IMR-90 (cell line): ENCODE results near the gene ALK. TPM values are rescaled to one million over a fixed set of nuclear protein-coding genes. Genes with fewer than 3 reads are reported as not detected.

Experiments used
- ATAC-seq: fragments of 200-7000 bp; cut with Tn5 transposase; 2 replicates; pipeline ENCODE4 v1.9.1; 2020; ENCODE audit warnings: low read depth, mild to moderate bottlenecking, moderate library complexity
- BruUV-seq: library from RNA; stranded (reverse); fragments of 400-500 nt; replicated peaks from 2 replicates; lab custom pipeline; 2021; lab: Mats Ljungman, UMichigan
- CTCF ChIA-PET: fragments of 300-600 bp; formaldehyde crosslinking; extraction: SDS; loops from one replicate; lab custom pipeline; 2021; ENCODE audit warnings: antibody characterized with exemption; lab: Yijun Ruan, JAX
- POLR2A ChIA-PET: fragments of 300-600 bp; sonication (Branson Sonifier 250); formaldehyde crosslinking; loops from one replicate; lab custom pipeline; 2022; ENCODE audit warnings: antibody characterized with exemption; ENCODE audit not compliant: unreplicated experiment; lab: Charles Lee
- DNase-seq: peaks from one replicate; pipeline ENCODE4 v3.0.0; 2013
- H2AFZ ChIP-seq: replicated peaks from 2 replicates; pipeline ENCODE3; 2013; ENCODE audit warnings: low read length, mild to moderate bottlenecking; ENCODE audit not compliant: poor library complexity
- H2AK5ac ChIP-seq: 2 replicates; pipeline ENCODE4 v1.6.1; 2013; ENCODE audit warnings: low read depth, low read length, inconsistent platforms
- H2AK9ac ChIP-seq: replicated peaks from 2 replicates; pipeline ENCODE3; 2013; ENCODE audit warnings: mild to moderate bottlenecking, low read depth, low read length, moderate library complexity; ENCODE audit not compliant: poor library complexity
- H2BK120ac ChIP-seq: 2 replicates; pipeline ENCODE4 v1.6.1; 2013; ENCODE audit warnings: low read depth, low read length, inconsistent platforms
- H2BK15ac ChIP-seq: 3 replicates; pipeline ENCODE4 v1.6.1; 2013; ENCODE audit warnings: low read depth, low read length, inconsistent platforms
- H2BK20ac ChIP-seq: 2 replicates; pipeline ENCODE4 v1.6.1; 2013; ENCODE audit warnings: low read depth, mild to moderate bottlenecking, inconsistent platforms, low read length, moderate library complexity
- H2BK5ac ChIP-seq: 2 replicates; pipeline ENCODE4 v1.6.1; 2013; ENCODE audit warnings: mild to moderate bottlenecking, low read depth, low read length, inconsistent platforms; ENCODE audit not compliant: poor library complexity, severe bottlenecking
- H3K14ac ChIP-seq: replicated peaks from 2 replicates; pipeline ENCODE4 v1.6.1; 2013; ENCODE audit warnings: low read depth, low read length, inconsistent platforms
- H3K18ac ChIP-seq: 2 replicates; pipeline ENCODE4 v1.6.1; 2013; ENCODE audit warnings: low read depth, low read length, control low read depth
- H3K23ac ChIP-seq: 2 replicates; pipeline ENCODE4 v1.6.1; 2013; ENCODE audit warnings: low read depth, low read length, inconsistent platforms
- H3K27ac ChIP-seq: 2 replicates; pipeline ENCODE4 v1.5.1; 2013; ENCODE audit warnings: mild to moderate bottlenecking, control low read depth, low read length; ENCODE audit not compliant: insufficient read depth
- H3K27me3 ChIP-seq: 2 replicates; pipeline ENCODE4 v1.6.1; 2013; ENCODE audit warnings: low read length; ENCODE audit not compliant: control insufficient read depth, insufficient read depth
- H3K36me3 ChIP-seq: 2 replicates; pipeline ENCODE4 v1.6.1; 2013; ENCODE audit warnings: low read length, mixed read lengths; ENCODE audit not compliant: control insufficient read depth, insufficient read depth
- H3K4ac ChIP-seq: 2 replicates; pipeline ENCODE4 v1.6.1; 2013; ENCODE audit warnings: low read depth, low read length, inconsistent platforms
- H3K4me1 ChIP-seq: 2 replicates; pipeline ENCODE4 v1.6.1; 2013; ENCODE audit warnings: low read length, mixed read lengths; ENCODE audit not compliant: control insufficient read depth, insufficient read depth
- H3K4me2 ChIP-seq: 2 replicates; pipeline ENCODE4 v1.6.1; 2013; ENCODE audit warnings: low read depth, mild to moderate bottlenecking, control low read depth, low read length, moderate library complexity
- H3K4me3 ChIP-seq: 2 replicates; pipeline ENCODE4 v1.5.1; 2013; ENCODE audit warnings: low read depth, mild to moderate bottlenecking, control low read depth, low read length, moderate library complexity; ENCODE audit not compliant: insufficient read depth
- H3K56ac ChIP-seq: 2 replicates; pipeline ENCODE4 v1.6.1; 2013; ENCODE audit warnings: low read length, inconsistent platforms; ENCODE audit not compliant: insufficient read depth; ENCODE audit errors: extremely low read depth
- H3K79me1 ChIP-seq, 2 experiments: 2 replicates each; pipeline ENCODE4 v1.6.1; 2013; ENCODE audit warnings: low read length in 2 of 2, inconsistent platforms in 1 of 2, low read depth in 1 of 2
- H3K9ac ChIP-seq: 2 replicates; pipeline ENCODE4 v1.6.1; 2013; ENCODE audit warnings: low read depth, low read length, control low read depth
- H3K9me1 ChIP-seq: 2 replicates; pipeline ENCODE4 v1.6.1; 2013; ENCODE audit warnings: low read length, inconsistent platforms; ENCODE audit not compliant: insufficient read depth
- H3K9me3 ChIP-seq: 2 replicates; pipeline ENCODE4 v1.6.1; 2013; ENCODE audit warnings: low read length; ENCODE audit not compliant: control insufficient read depth, insufficient read depth
- H4K20me1 ChIP-seq: 2 replicates; pipeline ENCODE4 v1.6.1; 2013; ENCODE audit warnings: low read length, inconsistent platforms; ENCODE audit not compliant: insufficient read depth
- H4K5ac ChIP-seq: 2 replicates; pipeline ENCODE4 v1.6.1; 2013; ENCODE audit warnings: mild to moderate bottlenecking, low read depth, low read length, control low read depth
- H4K8ac ChIP-seq, 2 experiments: 2 replicates each; pipeline ENCODE4 v1.6.1; 2013; ENCODE audit warnings: low read depth in 2 of 2, low read length in 2 of 2, control low read depth in 1 of 2, inconsistent platforms in 1 of 2
- H4K91ac ChIP-seq: 2 replicates; pipeline ENCODE4 v1.6.1; 2013; ENCODE audit warnings: low read depth, low read length, inconsistent platforms; ENCODE audit not compliant: insufficient read depth
- BHLHE40 ChIP-seq: fragments of 150-350 bp; IDR thresholded peaks from 2 replicates; pipeline ENCODE4 v1.6.1; 2016; ENCODE audit warnings: mild to moderate bottlenecking, low read depth, low read length
- CHD1 ChIP-seq: IDR thresholded peaks from 2 replicates; pipeline ENCODE4 v1.6.1; 2012; ENCODE audit warnings: low read depth, low read length, improper control_type of control experiment
- ELK1 ChIP-seq: fragments of 150-350 bp; IDR thresholded peaks from 2 replicates; pipeline ENCODE4 v1.6.1; 2016; ENCODE audit warnings: low read depth, mild to moderate bottlenecking, low read length, moderate library complexity, borderline replicate concordance
- MXI1 ChIP-seq: IDR thresholded peaks from 2 replicates; pipeline ENCODE4 v1.6.1; 2012; ENCODE audit warnings: low read depth, mild to moderate bottlenecking, low read length, moderate library complexity, borderline replicate concordance
- NFE2L2 ChIP-seq: fragments of 150-350 bp; IDR thresholded peaks from 2 replicates; pipeline ENCODE4 v1.6.1; 2016; ENCODE audit warnings: low read depth, mild to moderate bottlenecking, low read length
- RCOR1 ChIP-seq: IDR thresholded peaks from 2 replicates; pipeline ENCODE4 v1.6.1; 2012; ENCODE audit warnings: mild to moderate bottlenecking, low read length, improper control_type of control experiment; ENCODE audit not compliant: insufficient replicate concordance
- RFX5 ChIP-seq: IDR thresholded peaks from 2 replicates; pipeline ENCODE4 v1.8.0; 2012; ENCODE audit warnings: low read depth, mild to moderate bottlenecking, low read length, moderate library complexity
- USF2 ChIP-seq: fragments of 150-350 bp; IDR thresholded peaks from 2 replicates; pipeline ENCODE4 v1.6.1; 2017; ENCODE audit warnings: mild to moderate bottlenecking, antibody characterized with exemption, low read length, low read depth
- whole genome bisulfite sequencing, 2 experiments: methylation state at CpG; one replicate each; pipeline versions ENCODE4 v1.1.5 to v1.1.7; 2013; ENCODE audit warnings: missing lambda C conversion rate in 2 of 2; ENCODE audit not compliant: insufficient read length in 1 of 2; ENCODE audit errors: extremely low coverage in 2 of 2; 5-methylcytosine and 5-hydroxymethylcytosine counted together
- dilution Hi-C: fragments of 300-500 bp; cut with HindIII; formaldehyde crosslinking; loops from one replicate; pipeline ENCODE4 v1.14.3; 2018; ENCODE audit warnings: low sequenced_read_pairs; ENCODE audit not compliant: unreplicated experiment
- in situ Hi-C: fragments of 300-500 bp; cut with MboI; formaldehyde crosslinking; loops from 3 replicates; pipeline ENCODE4 v1.14.3; 2019; ENCODE audit warnings: low sequenced_read_pairs, inconsistent platforms, mixed read lengths
- intact Hi-C: fragments of 100-400 bp; cut with micrococcal nuclease; formaldehyde crosslinking; loops from 2 replicates; pipeline ENCODE4 v1.10.0; 2022
- polyA plus RNA-seq, 3 experiments: library from polyadenylated mRNA; depleted of rRNA; stranded (reverse); fragments of >200 nt; gene quantifications; 2 replicates each; pipeline ENCODE4 v1.2.3, GENCODE V29; 2012; ENCODE audit warnings: low replicate concordance in 1 of 3
- total RNA-seq: library from RNA; depleted of rRNA; stranded (reverse); fragments of >200 nt; gene quantifications from 2 replicates; pipeline ENCODE4 v1.2.3, GENCODE V29; 2012
- TF ChIP-seq, protein P1 (sequence below): conservative IDR thresholded peaks from 2 replicates; pipeline ENCODE4 v1.5.1; 2012; ENCODE audit warnings: mild to moderate bottlenecking, low read depth, low read length, improper control_type of control experiment

Gene ALK
- total and polyA plus RNA-seq, 2 of the 4 experiments (the other 2 are of a cell fraction), result not detected

GRCh38 chr2:29281916-29282247 is 639.5 kb downstream of the ALK start:
- ATAC-seq (no peak), DNase-seq (no peak)
- BruUV-seq, result no TSS peak
- intact Hi-C loops, result no loop called here
- TF ChIP-seq RFX5 (no peak), NFE2L2 (no peak), RCOR1 (no peak), BHLHE40 (no peak), USF2 (no peak), MXI1 (no peak), ELK1 (no peak), CHD1 (no peak)
- TF ChIP-seq, protein P1, sequence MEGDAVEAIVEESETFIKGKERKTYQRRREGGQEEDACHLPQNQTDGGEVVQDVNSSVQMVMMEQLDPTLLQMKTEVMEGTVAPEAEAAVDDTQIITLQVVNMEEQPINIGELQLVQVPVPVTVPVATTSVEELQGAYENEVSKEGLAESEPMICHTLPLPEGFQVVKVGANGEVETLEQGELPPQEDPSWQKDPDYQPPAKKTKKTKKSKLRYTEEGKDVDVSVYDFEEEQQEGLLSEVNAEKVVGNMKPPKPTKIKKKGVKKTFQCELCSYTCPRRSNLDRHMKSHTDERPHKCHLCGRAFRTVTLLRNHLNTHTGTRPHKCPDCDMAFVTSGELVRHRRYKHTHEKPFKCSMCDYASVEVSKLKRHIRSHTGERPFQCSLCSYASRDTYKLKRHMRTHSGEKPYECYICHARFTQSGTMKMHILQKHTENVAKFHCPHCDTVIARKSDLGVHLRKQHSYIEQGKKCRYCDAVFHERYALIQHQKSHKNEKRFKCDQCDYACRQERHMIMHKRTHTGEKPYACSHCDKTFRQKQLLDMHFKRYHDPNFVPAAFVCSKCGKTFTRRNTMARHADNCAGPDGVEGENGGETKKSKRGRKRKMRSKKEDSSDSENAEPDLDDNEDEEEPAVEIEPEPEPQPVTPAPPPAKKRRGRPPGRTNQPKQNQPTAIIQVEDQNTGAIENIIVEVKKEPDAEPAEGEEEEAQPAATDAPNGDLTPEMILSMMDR, result no peak
- in situ Hi-C loops, result no loop called here
- 63% methylated on average over 2 of the region's 3 CpGs; no CpG with 5 or more reads in 1 of the 2 experiments for WGBS, 2 experiments
- H2AK9ac ChIP-seq, result no peak overlapping the region
- POLR2A ChIA-PET, result no interaction called here
- H2AFZ ChIP-seq, result no peak overlapping the region
- H4K91ac ChIP-seq, result no peak overlapping the region
- no peaks in the 10 kb centered on the region for H4K20me1 ChIP-seq
- no peaks in the 10 kb centered on the region for H3K79me1 ChIP-seq
- no peak overlapping the region for H3K56ac ChIP-seq
- no peak overlapping the region for H3K14ac ChIP-seq
- no peaks in the 10 kb centered on the region for H3K9me3 ChIP-seq
- H3K36me3 ChIP-seq, result no peaks in the 10 kb centered on the region
- H4K5ac ChIP-seq, result no peak overlapping the region
- dilution Hi-C loops, result no loop called here
- no peak overlapping the region for H2AK5ac ChIP-seq
- H3K9me1 ChIP-seq, result no peaks in the 10 kb centered on the region
- H3K27me3 ChIP-seq, result peaks cover 12% of the 10 kb centered on the region
- no peak overlapping the region for H3K4ac ChIP-seq
- H3K27ac ChIP-seq, result no peak overlapping the region
- no peak overlapping the region for H2BK120ac ChIP-seq
- H4K8ac ChIP-seq, result no peak overlapping the region
- H3K4me1 ChIP-seq, result no peaks in the 10 kb centered on the region
- no peak overlapping the region for H2BK15ac ChIP-seq
- CTCF ChIA-PET, result no interaction called here
- no peak overlapping the region for H2BK20ac ChIP-seq
- no peak overlapping the region for H3K4me3 ChIP-seq
- no peak overlapping the region for H3K18ac ChIP-seq
- no peak overlapping the region for H3K4me2 ChIP-seq
- no peak overlapping the region for H2BK5ac ChIP-seq
- no peak overlapping the region for H3K9ac ChIP-seq
- H3K23ac ChIP-seq, result no peak overlapping the region
